B cell (primary cell): ENCODE data around the gene LYZL6. TPM values are rescaled to one million over a fixed set of nuclear protein-coding genes. Genes with fewer than 3 reads are reported as not detected.

ENCODE experiments used
- ATAC-seq: fragments of 200-7000 bp; cut with Tn5 transposase; one replicate; pipeline ENCODE4 v1.10.0; 2021; ENCODE audit warnings: low read depth, mild to moderate bottlenecking, moderate number of reproducible peaks, moderate library complexity
- CTCF ChIA-PET: fragments of 350-600 bp; sonication (Branson Sonifier 250); formaldehyde crosslinking; loops from one replicate; lab custom pipeline; 2021; ENCODE audit warnings: antibody characterized with exemption, inconsistent platforms; lab: Charles Lee
- POLR2A ChIA-PET: fragments of 350-600 bp; sonication (Branson Sonifier 250); formaldehyde crosslinking; loops from one replicate; lab custom pipeline; 2021; ENCODE audit warnings: antibody characterized with exemption; lab: Charles Lee
- DNase-seq: peaks from one replicate; pipeline ENCODE4 v3.0.0; 2013
- H2AFZ ChIP-seq: 2 replicates; pipeline ENCODE4 v1.6.1; 2012; ENCODE audit warnings: mild to moderate bottlenecking, low read depth, low read length; ENCODE audit not compliant: insufficient read depth, poor library complexity, severe bottlenecking
- H3K27ac ChIP-seq, 2 donors: 1 replicate in 1 of 2; 2 replicates in 1 of 2; pipeline ENCODE4 v1.5.1; 2012 to 2013; ENCODE audit warnings: low read length in 2 of 2, mild to moderate bottlenecking in 2 of 2, moderate library complexity in 1 of 2
- H3K27me3 ChIP-seq, 4 experiments: fragments of 200-600 bp in 1 of 4; sonication (generic) in 1 of 4; replicated peaks in 1 of 4; 1 replicate in 2 of 4; 2 replicates in 2 of 4; pipeline versions ENCODE4 v1.6.1 to v1.7.0; 2013 to 2016; ENCODE audit warnings: low read length in 3 of 4, mild to moderate bottlenecking in 2 of 4, mixed read lengths in 1 of 4, moderate library complexity in 1 of 4; ENCODE audit not compliant: insufficient read depth in 4 of 4, control insufficient read depth in 3 of 4; ENCODE audit errors: control extremely low read depth in 1 of 4
- H3K36me3 ChIP-seq, 2 experiments: replicated peaks in 1 of 2; 1 replicate in 1 of 2; 2 replicates in 1 of 2; pipeline versions ENCODE4 v1.6.1 to v1.7.1; 2013; ENCODE audit warnings: low read length in 1 of 2; ENCODE audit not compliant: insufficient read depth in 2 of 2, control insufficient read depth in 1 of 2; ENCODE audit errors: control extremely low read depth in 1 of 2, extremely low read depth in 1 of 2
- H3K4me1 ChIP-seq, 2 donors: fragments of 200-600 bp in 1 of 2; sonication (generic) in 1 of 2; 1 replicate in 1 of 2; 2 replicates in 1 of 2; pipeline versions ENCODE4 v1.5.1 to v1.6.1; 2013 to 2017; ENCODE audit warnings: low read length in 2 of 2; ENCODE audit not compliant: control insufficient read depth in 2 of 2, insufficient read depth in 2 of 2
- H3K4me2 ChIP-seq: replicated peaks from 2 replicates; pipeline ENCODE3; 2012; ENCODE audit warnings: mild to moderate bottlenecking, low read depth, low read length; ENCODE audit not compliant: poor library complexity, severe bottlenecking
- H3K4me3 ChIP-seq, 5 experiments: fragments of 200-600 bp in 1 of 5; sonication (generic) in 1 of 5; 1 replicate in 3 of 5; 2 replicates in 2 of 5; pipeline versions ENCODE4 v1.5.1 to v1.7.0; 2011 to 2016; ENCODE audit warnings: low read length in 4 of 5, mild to moderate bottlenecking in 4 of 5, low read depth in 2 of 5, control low read depth in 1 of 5, moderate library complexity in 1 of 5; ENCODE audit not compliant: insufficient read depth in 1 of 5; ENCODE audit errors: control extremely low read depth in 1 of 5, extremely low read depth in 1 of 5
- H3K79me2 ChIP-seq: fragments of 200-600 bp; sonication (generic); one replicate; pipeline ENCODE4 v1.6.0; 2016; ENCODE audit warnings: low read length; ENCODE audit not compliant: control insufficient read depth, insufficient read depth
- H3K9ac ChIP-seq: fragments of 200-600 bp; sonication (generic); 2 replicates; pipeline ENCODE4 v1.6.1; 2017; ENCODE audit warnings: mild to moderate bottlenecking, low read length, moderate library complexity
- H3K9me3 ChIP-seq, 3 donors: one replicate each; pipeline versions ENCODE4 v1.6.1 to v1.7.1; 2013; ENCODE audit warnings: low read length in 2 of 3; ENCODE audit not compliant: control insufficient read depth in 2 of 3, insufficient read depth in 1 of 3; ENCODE audit errors: control extremely low read depth in 1 of 3
- H4K20me1 ChIP-seq: 2 replicates; pipeline ENCODE4 v1.6.0; 2012; ENCODE audit warnings: mild to moderate bottlenecking, low read length; ENCODE audit not compliant: insufficient read depth, control insufficient read depth, poor library complexity, severe bottlenecking
- H3K27ac Mint-ChIP-seq: one replicate; pipeline ENCODE4 v1.8.0; 2021; ENCODE audit warnings: mixed read lengths
- H3K27me3 Mint-ChIP-seq: one replicate; pipeline ENCODE4 v1.8.0; 2021; ENCODE audit warnings: mixed read lengths
- H3K4me1 Mint-ChIP-seq: one replicate; pipeline ENCODE4 v1.8.0; 2021; ENCODE audit warnings: mixed read lengths
- H3K4me3 Mint-ChIP-seq: one replicate; pipeline ENCODE4 v1.8.0; 2021; ENCODE audit warnings: mixed read lengths
- H3K9me3 Mint-ChIP-seq: one replicate; pipeline ENCODE4 v1.8.0; 2022; ENCODE audit warnings: mixed read lengths; ENCODE audit not compliant: insufficient read depth
- EZH2 ChIP-seq: IDR thresholded peaks from 2 replicates; pipeline ENCODE4 v1.6.1; 2012; ENCODE audit warnings: borderline replicate concordance, low read depth, mild to moderate bottlenecking, moderate library complexity, low read length; ENCODE audit not compliant: insufficient read depth, poor library complexity, severe bottlenecking
- WGBS: methylation state at CpG from one replicate; pipeline ENCODE4 v1.1.5; 2013; ENCODE audit warnings: missing lambda C conversion rate; ENCODE audit not compliant: insufficient coverage; 5-methylcytosine and 5-hydroxymethylcytosine counted together
- intact Hi-C: fragments of 100-400 bp; cut with micrococcal nuclease; formaldehyde crosslinking; loops from one replicate; pipeline ENCODE4 v1.10.0; 2022
- polyA plus RNA-seq: library from polyadenylated mRNA; depleted of rRNA; stranded (reverse); fragments of >200 nt; gene quantifications from 2 replicates; pipeline ENCODE4 v1.2.3, GENCODE V29; 2012
- total RNA-seq, 2 donors: library from RNA; stranded (reverse); fragments of 120-200 nt in 1 of 2; gene quantifications; 1 replicate in 1 of 2; 2 replicates in 1 of 2; pipeline versions ENCODE4 v1.2.3 to v1.2.4, GENCODE V29; 2013 to 2022
- TF ChIP-seq, protein P1 (sequence below): fragments of 200-600 bp; IDR thresholded peaks from one replicate; pipeline ENCODE4 v1.8.0; 2022; ENCODE audit warnings: antibody characterized with exemption, mild to moderate bottlenecking

The LYZL6 gene
- total and polyA plus RNA-seq, 2 donors (not counting 1 experiment from before 2014, with no cell fraction given): not detected

DNA sequence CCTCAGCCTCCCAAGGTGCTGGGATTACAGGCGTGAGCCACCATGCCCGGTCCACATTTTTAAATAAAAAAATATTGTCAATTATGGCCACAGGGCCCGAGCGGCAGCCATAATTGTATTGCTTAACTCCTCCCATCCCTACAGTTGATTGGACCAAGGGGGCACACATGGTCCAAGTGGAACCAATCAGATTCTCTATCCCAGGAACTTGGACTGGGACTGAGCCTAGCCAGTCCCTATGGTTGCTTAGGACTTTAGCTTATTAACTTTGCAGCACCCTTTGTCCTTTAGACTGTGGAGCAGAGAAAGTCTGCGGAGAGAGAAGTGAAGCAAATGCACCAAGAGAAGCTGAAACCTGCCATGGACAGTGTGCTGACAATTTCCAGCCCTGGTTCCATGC lies 7.5 kb downstream of the LYZL6 start:
- Histone ChIP-seq H3K79me2 (no peaks in the 10 kb centered on the region), H3K9me3 (no peaks in the 10 kb centered on the region), H3K36me3 (no peaks in the 10 kb centered on the region), H2AFZ (no peak overlapping the region), H3K9ac (no peak overlapping the region), H3K4me2 (no peak overlapping the region), H3K4me3 (no peak overlapping the region), H3K27ac (no peak overlapping the region), H3K27me3 (no peaks in the 10 kb centered on the region), H4K20me1 (no peaks in the 10 kb centered on the region), H3K4me1 (no peaks in the 10 kb centered on the region)
- Mint-ChIP-seq H3K27me3 (peaks cover 8% of the 10 kb centered on the region), H3K4me3 (no peak overlapping the region), H3K9me3 (no peaks in the 10 kb centered on the region), H3K4me1 (no peaks in the 10 kb centered on the region), H3K27ac (no peak overlapping the region)
- TF ChIP-seq, protein P1, sequence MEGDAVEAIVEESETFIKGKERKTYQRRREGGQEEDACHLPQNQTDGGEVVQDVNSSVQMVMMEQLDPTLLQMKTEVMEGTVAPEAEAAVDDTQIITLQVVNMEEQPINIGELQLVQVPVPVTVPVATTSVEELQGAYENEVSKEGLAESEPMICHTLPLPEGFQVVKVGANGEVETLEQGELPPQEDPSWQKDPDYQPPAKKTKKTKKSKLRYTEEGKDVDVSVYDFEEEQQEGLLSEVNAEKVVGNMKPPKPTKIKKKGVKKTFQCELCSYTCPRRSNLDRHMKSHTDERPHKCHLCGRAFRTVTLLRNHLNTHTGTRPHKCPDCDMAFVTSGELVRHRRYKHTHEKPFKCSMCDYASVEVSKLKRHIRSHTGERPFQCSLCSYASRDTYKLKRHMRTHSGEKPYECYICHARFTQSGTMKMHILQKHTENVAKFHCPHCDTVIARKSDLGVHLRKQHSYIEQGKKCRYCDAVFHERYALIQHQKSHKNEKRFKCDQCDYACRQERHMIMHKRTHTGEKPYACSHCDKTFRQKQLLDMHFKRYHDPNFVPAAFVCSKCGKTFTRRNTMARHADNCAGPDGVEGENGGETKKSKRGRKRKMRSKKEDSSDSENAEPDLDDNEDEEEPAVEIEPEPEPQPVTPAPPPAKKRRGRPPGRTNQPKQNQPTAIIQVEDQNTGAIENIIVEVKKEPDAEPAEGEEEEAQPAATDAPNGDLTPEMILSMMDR: no peak
- TF ChIP-seq EZH2: no peak
- intact Hi-C loops: no loop called here
- ATAC-seq (no peak), DNase-seq (no peak)
- POLR2A ChIA-PET: no interaction called here
- CTCF ChIA-PET: interaction anchor here (1.4 kb wide), 1 partner anchor 547 kb away, joined by 3 read pairs; no protein-coding TSS in a partner anchor
- WGBS: 96% methylated on average over 3 of the region's 5 CpGs

DNA sequence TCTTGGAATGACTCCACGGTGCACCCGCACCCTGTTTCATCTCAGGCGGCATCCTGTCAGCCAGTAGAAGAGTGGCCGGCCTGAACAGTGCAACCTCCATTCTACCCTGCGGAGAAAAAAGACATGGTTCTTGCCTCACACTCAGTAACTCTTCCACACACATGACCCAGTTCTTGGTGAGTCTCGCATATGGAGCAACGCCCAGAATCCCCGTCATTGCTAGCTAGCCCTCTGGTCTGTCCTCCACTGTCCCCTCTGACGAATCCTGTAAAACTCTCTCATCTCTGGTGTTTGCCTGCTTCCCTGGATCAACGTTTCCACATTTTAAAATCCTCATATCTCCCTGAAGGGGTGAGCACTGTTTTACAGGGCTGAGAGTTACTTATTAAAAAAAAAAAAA lies 8.8 kb downstream of the LYZL6 start:
- Mint-ChIP-seq H3K27ac (no peak overlapping the region), H3K27me3 (peaks cover 8% of the 10 kb centered on the region), H3K4me3 (no peak overlapping the region), H3K4me1 (peaks cover 10% of the 10 kb centered on the region), H3K9me3 (no peaks in the 10 kb centered on the region)
- Histone ChIP-seq H2AFZ (no peak overlapping the region), H3K9ac (no peak overlapping the region), H3K4me1 (peaks cover 11 to 12% of the 10 kb centered on the region in 2 donors), H3K36me3 (no peaks in the 10 kb centered on the region), H3K27ac (no peak overlapping the region), H3K27me3 (peaks cover 0 to 6% (median 2%) of the 10 kb centered on the region in 4 experiments), H3K79me2 (no peaks in the 10 kb centered on the region), H3K4me3 (no peak overlapping the region), H3K4me2 (no peak overlapping the region), H4K20me1 (no peaks in the 10 kb centered on the region), H3K9me3 (no peaks in the 10 kb centered on the region)
- ATAC-seq (no peak), DNase-seq (no peak)
- intact Hi-C loops: no loop called here
- 87% methylated on average over 7 of the region's 10 CpGs for WGBS
- CTCF ChIA-PET: no interaction called here
- TF ChIP-seq EZH2: no peak
- TF ChIP-seq, protein P1: no peak
- POLR2A ChIA-PET: no interaction called here
